GM23248 (cell line): ENCODE data around the gene RNASE4. TPM values are rescaled to one million over a fixed set of nuclear protein-coding genes. Genes with fewer than 3 reads are reported as not detected.

ENCODE experiments used
- DNase-seq: peaks from one replicate; pipeline ENCODE4 v3.0.0-alpha.2; 2015
- H2AFZ ChIP-seq: fragments of 200-600 bp; sonication (generic); 2 replicates; pipeline ENCODE4 v1.6.1; 2016; ENCODE audit warnings: antibody characterized with exemption
- H3F3A ChIP-seq: fragments of 200-600 bp; sonication (generic); 2 replicates; pipeline ENCODE4 v1.6.1; 2016; ENCODE audit warnings: mild to moderate bottlenecking, antibody characterized with exemption, mixed run types; ENCODE audit not compliant: insufficient read depth
- H3K27ac ChIP-seq: fragments of 200-600 bp; sonication (generic); 2 replicates; pipeline ENCODE4 v1.5.1; 2016; ENCODE audit warnings: mild to moderate bottlenecking
- H3K27me3 ChIP-seq: fragments of 200-600 bp; sonication (generic); replicated peaks from 2 replicates; pipeline ENCODE4 v1.6.1; 2016; ENCODE audit warnings: mild to moderate bottlenecking; ENCODE audit not compliant: insufficient read depth
- H3K36me3 ChIP-seq: fragments of 200-600 bp; sonication (generic); 2 replicates; pipeline ENCODE4 v1.6.1; 2016; ENCODE audit warnings: low read depth, mild to moderate bottlenecking
- H3K4me1 ChIP-seq: fragments of 200-600 bp; sonication (generic); 2 replicates; pipeline ENCODE4 v1.6.1; 2016; ENCODE audit warnings: mild to moderate bottlenecking; ENCODE audit not compliant: insufficient read depth
- H3K4me2 ChIP-seq: fragments of 200-600 bp; sonication (generic); one replicate; pipeline ENCODE4 v1.6.1; 2016; ENCODE audit warnings: mild to moderate bottlenecking; ENCODE audit not compliant: unreplicated experiment
- H3K4me3 ChIP-seq: fragments of 200-600 bp; sonication (generic); 2 replicates; pipeline ENCODE4 v1.5.1; 2016; ENCODE audit warnings: mild to moderate bottlenecking
- H3K79me2 ChIP-seq: fragments of 200-600 bp; sonication (generic); 2 replicates; pipeline ENCODE4 v1.6.1; 2016; ENCODE audit warnings: mild to moderate bottlenecking; ENCODE audit not compliant: insufficient read depth
- H3K9ac ChIP-seq: fragments of 200-600 bp; sonication (generic); 2 replicates; pipeline ENCODE4 v1.6.1; 2016; ENCODE audit warnings: mild to moderate bottlenecking
- H3K9me2 ChIP-seq: fragments of 200-600 bp; sonication (generic); 2 replicates; pipeline ENCODE4 v1.6.1; 2016; ENCODE audit warnings: mixed run types, mild to moderate bottlenecking, moderate library complexity; ENCODE audit not compliant: insufficient read depth
- H3K9me3 ChIP-seq: fragments of 200-600 bp; sonication (generic); one replicate; pipeline ENCODE4 v1.6.1; 2017; ENCODE audit warnings: low read depth
- H4K20me1 ChIP-seq: fragments of 200-600 bp; sonication (generic); 2 replicates; pipeline ENCODE4 v1.6.0; 2016; ENCODE audit not compliant: insufficient read depth
- EZH2 ChIP-seq: fragments of 200-600 bp; sonication (generic); IDR thresholded peaks from 2 replicates; pipeline ENCODE4 v1.6.1; 2018; ENCODE audit warnings: antibody characterized with exemption, mild to moderate bottlenecking; ENCODE audit not compliant: insufficient read depth, poor library complexity, severe bottlenecking
- EZH2phosphoT487 ChIP-seq: fragments of 200-600 bp; sonication (generic); IDR thresholded peaks from 2 replicates; pipeline ENCODE4 v1.6.1; 2018; ENCODE audit warnings: antibody characterized with exemption, moderate library complexity, mild to moderate bottlenecking, low read depth; ENCODE audit not compliant: insufficient read depth
- WGBS, 2 experiments: methylation state at CpG; one replicate each; pipeline ENCODE4 v1.1.6; 2015 to 2017; ENCODE audit warnings: low lambda C conversion rate in 2 of 2, low coverage in 1 of 2; ENCODE audit errors: missing lambda C conversion rate in 2 of 2; 5-methylcytosine and 5-hydroxymethylcytosine counted together
- in situ Hi-C: fragments of 300-500 bp; cut with MboI; formaldehyde crosslinking; loops from 2 replicates; pipeline ENCODE4 v1.15.0; 2020
- polyA plus RNA-seq: library from polyadenylated mRNA; unstranded; fragments of >200 nt; fragmentation: Nextera tagmentation; extraction: Ambion mirVana; gene quantifications from 2 replicates; pipeline ENCODE4 v1.2.1, GENCODE V29; 2016
- total RNA-seq: library from RNA; depleted of rRNA; stranded (reverse); fragments of >200 nt; shearing (Covaris generic); gene quantifications from 2 replicates; pipeline ENCODE4 v1.2.3, GENCODE V29; 2014

RNASE4 gene
- total and polyA plus RNA-seq, 2 experiments from 2014 or later: 35.9 to 37.9 TPM

DNA sequence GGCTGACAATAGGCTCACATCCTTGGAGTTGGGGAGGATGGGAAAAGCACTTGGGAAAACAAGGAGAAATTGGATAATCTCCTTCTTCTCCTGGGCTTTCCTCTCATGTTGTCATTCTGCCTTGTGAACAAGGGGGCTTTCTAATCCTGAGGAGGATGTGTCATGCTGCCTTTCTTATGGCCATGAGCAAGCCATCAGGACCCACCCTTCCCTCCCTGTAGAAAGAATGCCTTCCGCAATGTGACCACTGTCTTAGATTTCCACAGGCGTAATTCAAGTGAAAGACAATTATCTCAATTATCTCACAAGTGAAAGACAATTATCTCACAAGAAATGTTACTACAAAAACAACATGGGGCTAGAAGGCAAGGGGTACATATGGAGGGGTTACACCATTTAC, 39.8 kb upstream of the RNASE4 start:
- TF ChIP-seq EZH2: no peak
- no peak for TF ChIP-seq EZH2phosphoT487
- no peak for DNase-seq
- H3K27me3 ChIP-seq: 0 out of 2 replicates have a peak, but pooled peaks cover 7% of the 10 kb centered on the region
- H3K4me1 ChIP-seq: no peaks in the 10 kb centered on the region
- no peaks in the 10 kb centered on the region for H3K79me2 ChIP-seq
- no peak overlapping the region for H2AFZ ChIP-seq
- no peak overlapping the region for H3K27ac ChIP-seq
- no peak overlapping the region for H3K9ac ChIP-seq
- WGBS, 2 experiments: 62 to 68% methylated on average over 2 of the region's 2 CpGs
- H3K4me2 ChIP-seq: no peak overlapping the region
- H3K36me3 ChIP-seq: no peaks in the 10 kb centered on the region
- H3K9me2 ChIP-seq: no peaks in the 10 kb centered on the region
- in situ Hi-C loops: no loop called here
- H3F3A ChIP-seq: no peaks in the 10 kb centered on the region
- no peaks in the 10 kb centered on the region for H3K9me3 ChIP-seq
- no peaks in the 10 kb centered on the region for H4K20me1 ChIP-seq
- H3K4me3 ChIP-seq: no peak overlapping the region

DNA sequence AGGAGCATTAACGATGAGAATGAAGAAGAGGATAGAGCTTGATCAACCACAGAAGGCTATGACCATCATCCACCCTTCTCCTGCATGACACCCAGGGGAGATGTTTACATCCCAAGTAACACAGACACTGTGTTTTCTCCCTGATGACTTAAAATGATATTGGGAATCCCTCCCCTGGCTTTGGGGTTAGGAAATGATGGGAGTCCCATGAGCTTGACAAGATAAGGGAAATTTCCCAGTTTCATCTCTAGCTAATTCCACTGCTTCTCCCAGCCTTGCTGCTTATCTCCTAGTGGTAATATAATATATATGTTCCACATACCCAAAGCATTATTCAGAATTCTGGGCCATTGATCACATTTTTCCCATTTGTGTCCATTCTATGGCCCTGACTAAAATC, 38.9 kb upstream of the RNASE4 start:
- H3K27me3 ChIP-seq: 0 out of 2 replicates have a peak, but pooled peaks cover 12% of the 10 kb centered on the region
- 48 to 50% methylated on average over 1 of the region's 1 CpG for WGBS, 2 experiments
- no peaks in the 10 kb centered on the region for H4K20me1 ChIP-seq
- H3K27ac ChIP-seq: no peak overlapping the region
- no peaks in the 10 kb centered on the region for H3K4me1 ChIP-seq
- TF ChIP-seq EZH2phosphoT487: no peak
- no peak for TF ChIP-seq EZH2
- H3K9me3 ChIP-seq: no peaks in the 10 kb centered on the region
- H3K79me2 ChIP-seq: no peaks in the 10 kb centered on the region
- no peaks in the 10 kb centered on the region for H3K9me2 ChIP-seq
- in situ Hi-C loops: no loop called here
- no peak overlapping the region for H3K4me2 ChIP-seq
- H3K9ac ChIP-seq: no peak overlapping the region
- no peak for DNase-seq
- H2AFZ ChIP-seq: no peak overlapping the region
- H3K4me3 ChIP-seq: no peak overlapping the region
- no peaks in the 10 kb centered on the region for H3K36me3 ChIP-seq
- no peaks in the 10 kb centered on the region for H3F3A ChIP-seq

DNA sequence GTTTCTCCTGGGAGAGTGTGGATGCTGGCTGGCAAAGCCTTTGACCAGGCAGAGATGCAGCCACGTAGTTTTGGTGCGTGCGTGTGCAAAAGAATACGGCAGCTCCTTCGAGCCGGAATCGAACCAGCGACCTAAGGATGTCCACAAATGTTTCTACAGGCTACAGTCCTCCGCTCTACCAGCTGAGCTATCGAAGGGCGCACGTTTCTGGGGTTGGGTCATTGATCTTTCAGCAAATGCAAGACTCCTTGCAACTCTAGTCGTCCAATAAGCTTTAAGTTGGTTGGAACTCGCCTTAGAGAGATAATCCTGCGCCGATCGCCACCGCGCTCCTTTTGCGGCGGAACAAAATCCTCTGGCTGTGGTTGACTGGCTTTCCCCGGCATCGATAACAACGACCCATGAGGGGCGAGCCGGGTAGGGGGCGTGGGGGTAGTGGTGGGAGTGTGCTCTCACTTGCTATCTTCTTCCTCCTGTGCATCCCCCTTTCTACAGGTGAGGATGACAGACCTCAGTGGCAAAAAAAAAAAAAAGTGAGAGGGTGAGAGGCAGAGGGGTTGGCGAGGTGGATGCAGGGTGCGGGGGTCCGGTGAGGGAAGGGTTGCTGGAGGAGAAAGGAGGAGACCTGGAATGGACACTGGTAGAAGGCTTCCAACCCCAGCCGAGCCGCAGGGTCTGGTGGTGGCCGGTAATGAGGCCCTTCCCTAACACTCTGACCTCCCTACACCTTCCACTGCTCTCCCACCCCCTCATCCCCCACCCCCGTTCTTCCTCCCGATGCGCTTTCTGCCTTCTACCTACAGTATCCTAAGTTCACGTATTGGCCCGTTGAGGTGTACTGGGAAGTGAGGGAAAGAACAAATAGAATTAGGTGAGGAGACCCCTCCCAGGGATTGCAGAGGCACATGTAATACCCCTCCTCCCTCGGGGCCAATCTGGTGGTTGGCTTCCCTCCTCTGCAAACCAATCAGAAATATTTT, 31.1 kb upstream of the RNASE4 start:
- WGBS, 2 experiments: 2 to 4% methylated on average over 31 to 39 of the region's 39 CpGs
- no peaks in the 10 kb centered on the region for H3K9me2 ChIP-seq
- DNase-seq: peak; percentile 52
- H2AFZ ChIP-seq: no peak overlapping the region; the same call in 1 of the 2 replicates
- no peaks in the 10 kb centered on the region for H4K20me1 ChIP-seq
- in situ Hi-C loops: no loop called here
- no peak overlapping the region for H3K9ac ChIP-seq
- H3K4me2 ChIP-seq: no peak overlapping the region
- H3K4me1 ChIP-seq: no peaks in the 10 kb centered on the region
- H3K9me3 ChIP-seq: no peaks in the 10 kb centered on the region
- no peaks in the 10 kb centered on the region for H3K79me2 ChIP-seq
- no peaks in the 10 kb centered on the region for H3F3A ChIP-seq
- peaks cover 34% of the 10 kb centered on the region for H3K27me3 ChIP-seq
- H3K27ac ChIP-seq: no peak overlapping the region
- TF ChIP-seq EZH2 (no peak), EZH2phosphoT487 (no peak)
- no peaks in the 10 kb centered on the region for H3K36me3 ChIP-seq
- peak overlapping the region; percentile 9; the same call in 1 of the 2 replicates for H3K4me3 ChIP-seq

DNA sequence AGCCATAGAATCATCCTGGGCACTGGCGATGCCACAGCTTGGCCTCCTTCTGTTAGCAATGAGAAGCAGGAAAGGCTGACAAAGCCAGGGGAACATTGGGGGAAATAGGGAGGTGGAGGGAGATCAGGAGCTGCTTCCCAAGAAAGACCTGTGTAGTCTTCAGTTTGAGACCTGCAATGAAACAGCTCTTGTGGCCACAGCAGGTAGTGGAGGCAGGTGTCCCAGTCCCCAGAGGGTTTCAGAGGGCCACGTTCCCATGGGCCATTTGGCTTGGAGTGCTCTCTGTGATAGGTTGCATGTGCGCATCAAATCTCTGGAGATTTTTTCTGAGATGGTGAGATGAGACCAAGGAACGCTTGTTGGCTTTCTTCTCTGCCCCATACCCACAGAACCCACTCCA, 28.5 kb upstream of the RNASE4 start:
- no peaks in the 10 kb centered on the region for H3F3A ChIP-seq
- no peaks in the 10 kb centered on the region for H3K36me3 ChIP-seq
- TF ChIP-seq EZH2phosphoT487: no peak
- no peak for TF ChIP-seq EZH2
- no peak overlapping the region for H3K27ac ChIP-seq
- DNase-seq: no peak
- H3K4me1 ChIP-seq: no peaks in the 10 kb centered on the region
- H3K9me3 ChIP-seq: no peaks in the 10 kb centered on the region
- no peak overlapping the region for H3K4me3 ChIP-seq
- no peaks in the 10 kb centered on the region for H4K20me1 ChIP-seq
- H3K4me2 ChIP-seq: no peak overlapping the region
- in situ Hi-C loops: no loop called here
- H3K27me3 ChIP-seq: peaks cover 38% of the 10 kb centered on the region
- H3K9ac ChIP-seq: no peak overlapping the region
- H3K79me2 ChIP-seq: no peaks in the 10 kb centered on the region
- no peak overlapping the region for H2AFZ ChIP-seq
- 52 to 55% methylated on average over 4 of the region's 4 CpGs for WGBS, 2 experiments
- H3K9me2 ChIP-seq: no peaks in the 10 kb centered on the region
